GM12878 (cell line): ENCODE measurements around the gene HMBS. TPM values are rescaled to one million over a fixed set of nuclear protein-coding genes. Genes with fewer than 3 reads are reported as not detected.

Experiments used
- ATAC-seq: fragments of 200-7000 bp; cut with Tn5 transposase; 3 replicates; pipeline ENCODE4 v1.9.1; 2020; ENCODE audit warnings: mild to moderate bottlenecking, moderate library complexity
- BruUV-seq: library from RNA; stranded (reverse); fragments of 400-500 nt; replicated peaks from 2 replicates; lab custom pipeline; 2021; lab: Mats Ljungman, UMichigan
- CTCF ChIA-PET: fragments of 300-600 bp; sonication (Branson Sonifier 250); formaldehyde crosslinking; extraction: SDS; loops from one replicate; lab custom pipeline; 2021; ENCODE audit warnings: inconsistent platforms; lab: Yijun Ruan, JAX
- POLR2A ChIA-PET: fragments of 350-600 bp; formaldehyde crosslinking; extraction: SDS; loops from one replicate; lab custom pipeline; 2021; ENCODE audit warnings: inconsistent platforms; lab: Charles Lee
- RAD21 ChIA-PET: fragments of 300-600 bp; sonication (Branson Sonifier 250); formaldehyde crosslinking; loops from one replicate; lab custom pipeline; 2023; ENCODE audit warnings: antibody characterized with exemption; ENCODE audit not compliant: unreplicated experiment; lab: Charles Lee
- SMC1A ChIA-PET: fragments of 300-600 bp; sonication (Branson Sonifier 250); formaldehyde crosslinking; loops from one replicate; lab custom pipeline; 2023; ENCODE audit not compliant: unreplicated experiment, uncharacterized antibody; lab: Charles Lee
- DNase-seq: peaks from one replicate; pipeline ENCODE4 v3.0.0-alpha.2; 2011; ENCODE audit warnings: low read depth, low spot score
- FAIRE-seq: peaks from 3 replicates; lab custom pipeline; 2011; peaks lifted over from hg19 to GRCh38; lab: Jason Lieb, UNC
- H2AFZ ChIP-seq: 2 replicates; pipeline ENCODE4 v1.6.0; 2011; ENCODE audit warnings: low read depth, low read length, control low read depth; ENCODE audit not compliant: control insufficient read depth
- H3K27ac ChIP-seq: 2 replicates; pipeline ENCODE4 v1.5.1; 2011; ENCODE audit warnings: control low read depth; ENCODE audit not compliant: control insufficient read depth, insufficient read depth
- H3K27me3 ChIP-seq, 2 experiments: replicated peaks in 1 of 2; 2 replicates each; pipeline versions ENCODE4 v1.6.0 to v1.6.1; 2011; ENCODE audit warnings: low read length in 1 of 2; ENCODE audit not compliant: control insufficient read depth in 2 of 2, insufficient read depth in 2 of 2
- H3K36me3 ChIP-seq, 2 experiments: 2 replicates each; pipeline ENCODE4 v1.5.1; 2011; ENCODE audit warnings: low read length in 1 of 2; ENCODE audit not compliant: control insufficient read depth in 2 of 2, insufficient read depth in 2 of 2
- H3K4me1 ChIP-seq: 2 replicates; pipeline ENCODE4 v1.6.1; 2011; ENCODE audit warnings: mild to moderate bottlenecking, low read length, moderate library complexity, mixed read lengths; ENCODE audit not compliant: control insufficient read depth, insufficient read depth
- H3K4me2 ChIP-seq: 2 replicates; pipeline ENCODE4 v1.6.0; 2011; ENCODE audit warnings: control low read depth; ENCODE audit not compliant: control insufficient read depth, insufficient read depth
- H3K4me3 ChIP-seq: fragments of 200-600 bp; sonication (generic); 2 replicates; pipeline ENCODE4 v1.5.1; 2016
- H3K79me2 ChIP-seq: 2 replicates; pipeline ENCODE4 v1.6.0; 2011; ENCODE audit warnings: low read length; ENCODE audit not compliant: control insufficient read depth, insufficient read depth
- H3K9ac ChIP-seq: 2 replicates; pipeline ENCODE4 v1.8.0; 2011; ENCODE audit warnings: low read length, control low read depth, mixed read lengths; ENCODE audit not compliant: control insufficient read depth, insufficient read depth
- H3K9me3 ChIP-seq: replicated peaks from 3 replicates; pipeline ENCODE4 v1.5.1; 2011; ENCODE audit warnings: mild to moderate bottlenecking, low read length; ENCODE audit not compliant: control insufficient read depth, insufficient read depth
- H4K20me1 ChIP-seq: 2 replicates; pipeline ENCODE4 v1.6.0; 2011; ENCODE audit not compliant: control insufficient read depth, insufficient read depth
- CBX3 ChIP-seq: fragments of 200-600 bp; sonication (generic); IDR thresholded peaks from 2 replicates; pipeline ENCODE4 v1.6.1; 2016; ENCODE audit warnings: low read depth, borderline replicate concordance
- CEBPZ ChIP-seq: fragments of 150-350 bp; IDR thresholded peaks from 2 replicates; pipeline ENCODE4 v1.6.1; 2016; ENCODE audit warnings: low read depth, low read length
- CHD1 ChIP-seq: IDR thresholded peaks from 2 replicates; pipeline ENCODE4 v1.6.1; 2012; ENCODE audit warnings: low read depth, low read length, improper control_type of control experiment
- GATAD2B ChIP-seq: fragments of 450-650 bp; conservative IDR thresholded peaks from 2 replicates; pipeline ENCODE4 v1.6.1; 2017; ENCODE audit warnings: low read depth, mild to moderate bottlenecking, moderate library complexity
- IRF3 ChIP-seq: fragments of 450-650 bp; IDR thresholded peaks from 2 replicates; pipeline ENCODE4 v1.6.1; 2014; ENCODE audit warnings: mild to moderate bottlenecking
- JUNB ChIP-seq: IDR thresholded peaks from 2 replicates; pipeline ENCODE4 v1.6.1; 2016; ENCODE audit warnings: antibody characterized with exemption, mild to moderate bottlenecking
- JUND ChIP-seq: IDR thresholded peaks from 2 replicates; pipeline ENCODE4 v1.6.1; 2012; ENCODE audit warnings: low read depth, mild to moderate bottlenecking, low read length, improper control_type of control experiment, moderate library complexity
- LARP7 ChIP-seq: fragments of 450-650 bp; IDR thresholded peaks from 2 replicates; pipeline ENCODE4 v1.6.1; 2017; ENCODE audit warnings: mild to moderate bottlenecking
- PAX5 ChIP-seq: IDR thresholded peaks from 2 replicates; pipeline ENCODE4 v1.6.1; 2011; ENCODE audit warnings: low read depth, low read length, borderline replicate concordance
- POU2F2 ChIP-seq: IDR thresholded peaks from 3 replicates; pipeline ENCODE4 v1.6.1; 2011; ENCODE audit warnings: low read depth, mild to moderate bottlenecking, low read length, borderline replicate concordance
- RFX5 ChIP-seq: IDR thresholded peaks from 2 replicates; pipeline ENCODE4 v1.6.1; 2011; ENCODE audit warnings: low read depth, low read length, improper control_type of control experiment
- STAT3 ChIP-seq: IDR thresholded peaks from 2 replicates; pipeline ENCODE4 v1.6.1; 2011; ENCODE audit warnings: low read depth, low read length, improper control_type of control experiment
- YY1 ChIP-seq: IDR thresholded peaks from 2 replicates; pipeline ENCODE4 v1.6.1; 2011; ENCODE audit warnings: low read depth, mild to moderate bottlenecking, low read length
- ZNF207 ChIP-seq: fragments of 450-650 bp; IDR thresholded peaks from 2 replicates; pipeline ENCODE4 v1.6.1; 2014; ENCODE audit warnings: antibody characterized with exemption, mild to moderate bottlenecking, borderline replicate concordance
- WGBS: methylation state at CpG from one replicate; pipeline ENCODE4 v1.1.6; 2016; ENCODE audit warnings: low lambda C conversion rate; ENCODE audit not compliant: insufficient replicate concordance, insufficient coverage; ENCODE audit errors: missing lambda C conversion rate; 5-methylcytosine and 5-hydroxymethylcytosine counted together
- in situ Hi-C: fragments of 300-500 bp; cut with MboI; formaldehyde crosslinking; loops from 9 replicates; pipeline ENCODE4 v1.14.3; 2018; ENCODE audit warnings: mixed read lengths
- intact Hi-C: fragments of 100-400 bp; cut with micrococcal nuclease; formaldehyde crosslinking; loops from one replicate; pipeline ENCODE4 v1.14.2; 2022; ENCODE audit not compliant: unreplicated experiment
- polyA plus RNA-seq, 11 experiments: library from polyadenylated mRNA; depleted of rRNA in 4 of 11; unstranded in 6 of 11; stranded (reverse) in 5 of 11; fragments of >200 nt; fragmentation: Nextera tagmentation in 4 of 11; fragmentation: Illumina TruSeq in 1 of 11; extraction: Ambion mirVana in 4 of 11; extraction: Trizol in 1 of 11; gene quantifications; 1 replicate in 1 of 11; 2 replicates in 10 of 11; pipeline versions ENCODE4 v1.2.1 to v1.2.3, GENCODE V29; 2011 to 2016; ENCODE audit warnings: inconsistent platforms in 2 of 11, missing spikeins in 2 of 11, low read depth in 1 of 11
- total RNA-seq, 4 experiments: library from RNA; depleted of rRNA in 3 of 4; stranded (reverse); fragments of >200 nt in 3 of 4; fragmentation: Illumina TruSeq in 1 of 4; extraction: Trizol in 1 of 4; gene quantifications; 2 replicates each; pipeline versions ENCODE4 v1.2.1 to v1.2.3, GENCODE V29; 2013 to 2021

Gene HMBS
- total and polyA plus RNA-seq, 10 of the 15 experiments (the other 5 are each of a cell fraction or from before 2014, with no cell fraction given), result 17.7 to 96.7 (median 49.7) TPM

- TF ChIP-seq RFX5 (no peak), ZNF207 (no peak), YY1 (no peak)
- TF ChIP-seq, all 136 proteins: peak for 0
These were observed 25.2 kb downstream of the HMBS start (continued) for GRCh38 chr11:119109843-119110242.

- no TSS peak for BruUV-seq
- FAIRE-seq (no peak), ATAC-seq (no peak), DNase-seq (no peak)
- no peaks in the 10 kb centered on the region for H4K20me1 ChIP-seq
- H3K79me2 ChIP-seq, result peaks cover 26% of the 10 kb centered on the region
- no peaks in the 10 kb centered on the region for H3K27me3 ChIP-seq
- H3K4me2 ChIP-seq, result no peak overlapping the region
- no peak overlapping the region for H3K4me3 ChIP-seq
- ChIA-PET POLR2A (interaction anchor here (1.0 to 7.2 kb wide), 2 partner anchors 11 to 25 kb away, joined by 3 to 76 read pairs; partner anchors contain the start of gene HINFP), SMC1A (interaction anchor here (2.6 kb wide), 1 partner anchor 9 kb away, joined by 32 read pairs; the partner anchor contains the start of gene HINFP), CTCF (interaction anchor here (1.6 to 2.2 kb wide), 2 partner anchors 11 to 228 kb away, joined by 4 to 6 read pairs; no protein-coding TSS in a partner anchor), RAD21 (interaction anchor here (1.1 kb wide), 1 partner anchor 10 kb away, joined by 3 read pairs; no protein-coding TSS in a partner anchor)
- intact Hi-C loops (no loop called here), in situ Hi-C loops (no loop called here)
- peaks cover 19% of the 10 kb centered on the region in 2 experiments for H3K36me3 ChIP-seq
- H2AFZ ChIP-seq, result no peak overlapping the region
- no peak for TF ChIP-seq JUNB
- no peak for TF ChIP-seq CBX3
- TF ChIP-seq STAT3, result no peak
- no peak for TF ChIP-seq PAX5
- no peak for TF ChIP-seq JUND
- no peak for TF ChIP-seq POU2F2
- no peak for TF ChIP-seq CEBPZ
- TF ChIP-seq CHD1, result no peak
- TF ChIP-seq GATAD2B, result no peak
- TF ChIP-seq LARP7, result no peak
- TF ChIP-seq IRF3, result no peak
- no peak overlapping the region for H3K9ac ChIP-seq
- H3K4me1 ChIP-seq, result peaks cover 19% of the 10 kb centered on the region
- no peaks in the 10 kb centered on the region for H3K9me3 ChIP-seq
- WGBS, result 94% methylated on average over 10 of the region's 10 CpGs
- H3K27ac ChIP-seq, result no peak overlapping the region
These were observed 25.8 kb downstream of the HMBS start for GRCh38 chr11:119110439-119110838.
